Fibroblast of villous mesenchyme (primary cell): ENCODE results near the gene NTMT1. TPM values are rescaled to one million over a fixed set of nuclear protein-coding genes. Genes with fewer than 3 reads are reported as not detected.
"Not testable (repeated sequence)": the region's sequence is repeated elsewhere in the genome, so short reads cannot be mapped to it uniquely, and the experiment has no call there.

Experiments
- DNase-seq: peaks from one replicate; pipeline ENCODE4 v3.0.0-alpha.2; 2010; ENCODE audit warnings: low read depth
- H3K4me3 ChIP-seq: 2 replicates; pipeline ENCODE4 v1.5.1; 2011; ENCODE audit warnings: low read depth, mild to moderate bottlenecking, low read length
- CTCF ChIP-seq: IDR thresholded peaks from 2 replicates; pipeline ENCODE4 v1.5.1; 2012; ENCODE audit warnings: low read depth, mild to moderate bottlenecking, low read length; ENCODE audit not compliant: insufficient read depth
- total RNA-seq: library from RNA; depleted of rRNA; stranded (reverse); fragments of >200 nt; gene quantifications from 2 replicates; pipeline ENCODE4 v1.2.3, GENCODE V29; 2012

The NTMT1 gene
- total RNA-seq, 1 donor, result 36.3 TPM

- TF ChIP-seq CTCF, result no peak
- no peak overlapping the region for H3K4me3 ChIP-seq
- DNase-seq, result no peak
These were observed 6.5 kb downstream of the NTMT1 start for GRCh38 chr9:129632460-129632859.

- DNase-seq, result no peak
- no peak overlapping the region for H3K4me3 ChIP-seq
- no peak for TF ChIP-seq CTCF
These were observed 7.2 kb downstream of the NTMT1 start for GRCh38 chr9:129633207-129633606.

- no peak for DNase-seq
- H3K4me3 ChIP-seq, result no peak overlapping the region
- TF ChIP-seq CTCF, result no peak
These were observed 7.9 kb downstream of the NTMT1 start for GRCh38 chr9:129633848-129634247.

- no peak overlapping the region for H3K4me3 ChIP-seq
- no peak for DNase-seq
- TF ChIP-seq CTCF, result no peak
These were observed 9.4 kb downstream of the NTMT1 start for GRCh38 chr9:129635099-129636065.

GRCh38 chr9:129636343-129636742 is 10.4 kb downstream of the NTMT1 start:
- H3K4me3 ChIP-seq, DNase-seq: not testable (repeated sequence)

GRCh38 chr9:129637102-129637501 is 11.1 kb downstream of the NTMT1 start:
- no peak for TF ChIP-seq CTCF
- DNase-seq, result no peak
- H3K4me3 ChIP-seq, result no peak overlapping the region

- no peak for DNase-seq
- no peak overlapping the region for H3K4me3 ChIP-seq
These were observed 11.9 kb downstream of the NTMT1 start for GRCh38 chr9:129637673-129638439.

More at GRCh38 chr9:129637673-129638439, 11.9 kb downstream of the NTMT1 start:
- no peak for TF ChIP-seq CTCF
